ENCODE measurements around the gene CSK.

CSK gene

DNA sequence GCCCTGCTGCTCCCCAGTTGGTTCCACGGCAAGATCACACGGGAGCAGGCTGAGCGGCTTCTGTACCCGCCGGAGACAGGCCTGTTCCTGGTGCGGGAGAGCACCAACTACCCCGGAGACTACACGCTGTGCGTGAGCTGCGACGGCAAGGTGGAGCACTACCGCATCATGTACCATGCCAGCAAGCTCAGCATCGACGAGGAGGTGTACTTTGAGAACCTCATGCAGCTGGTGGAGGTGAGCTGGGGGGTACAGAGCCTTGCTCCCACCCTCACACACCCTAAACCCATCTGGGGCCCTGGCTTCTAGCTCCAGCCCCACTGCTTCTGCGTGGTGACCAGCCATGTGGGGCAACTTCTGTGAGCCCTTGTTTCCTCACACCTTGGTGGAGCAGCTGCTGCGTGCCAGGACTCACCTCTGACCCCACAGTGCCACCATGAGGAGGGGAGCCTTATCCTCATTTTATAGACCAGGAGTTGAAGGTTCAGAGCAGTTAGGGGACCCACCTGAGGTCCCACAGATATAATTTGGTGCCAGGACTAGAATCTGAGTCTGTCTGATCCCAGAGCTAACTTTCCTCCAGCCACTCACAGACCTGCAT is 17.5 kb downstream of the CSK start:
- Histone ChIP-seq H3K9me3 (replicated peaks; ENCODE audit: low read length) (no peaks in the 10 kb centered on the region), H3K4me2 (ENCODE audit: low read length) (no peak overlapping the region), H3K36me3 (ENCODE audit: insufficient read depth, low read length) (peaks cover 53% of the 10 kb centered on the region), H3K4me1 (ENCODE audit: control insufficient read depth, insufficient read depth, low read length) (no peaks in the 10 kb centered on the region), H3K4me3 (ENCODE audit: low read length) (no peak overlapping the region), H3K9ac (ENCODE audit: low read depth, low read length) (no peak overlapping the region), H3K27me3 (ENCODE audit: control insufficient read depth, insufficient read depth, low read length) (no peaks in the 10 kb centered on the region)

GRCh38 chr15:74799856-74800558 is 18.1 kb downstream of the CSK start:
- Histone ChIP-seq H3K27me3 (ENCODE audit: control insufficient read depth, insufficient read depth, low read length) (no peaks in the 10 kb centered on the region), H3K4me3 (ENCODE audit: low read length) (no peak overlapping the region), H3K36me3 (ENCODE audit: insufficient read depth, low read length) (peaks cover 57% of the 10 kb centered on the region), H3K4me1 (ENCODE audit: control insufficient read depth, insufficient read depth, low read length) (no peaks in the 10 kb centered on the region), H3K4me2 (ENCODE audit: low read length) (no peak overlapping the region), H3K9ac (ENCODE audit: low read depth, low read length) (no peak overlapping the region), H3K9me3 (replicated peaks; ENCODE audit: low read length) (no peaks in the 10 kb centered on the region)

GRCh38 chr15:74800559-74801094 is 18.7 kb downstream of the CSK start:
- Histone ChIP-seq H3K9ac (ENCODE audit: low read depth, low read length) (no peak overlapping the region), H3K9me3 (replicated peaks; ENCODE audit: low read length) (no peaks in the 10 kb centered on the region), H3K27me3 (ENCODE audit: control insufficient read depth, insufficient read depth, low read length) (no peaks in the 10 kb centered on the region), H3K36me3 (ENCODE audit: insufficient read depth, low read length) (peaks cover 57% of the 10 kb centered on the region), H3K4me1 (ENCODE audit: control insufficient read depth, insufficient read depth, low read length) (no peaks in the 10 kb centered on the region), H3K4me3 (ENCODE audit: low read length) (no peak overlapping the region), H3K4me2 (ENCODE audit: low read length) (no peak overlapping the region)

DNA sequence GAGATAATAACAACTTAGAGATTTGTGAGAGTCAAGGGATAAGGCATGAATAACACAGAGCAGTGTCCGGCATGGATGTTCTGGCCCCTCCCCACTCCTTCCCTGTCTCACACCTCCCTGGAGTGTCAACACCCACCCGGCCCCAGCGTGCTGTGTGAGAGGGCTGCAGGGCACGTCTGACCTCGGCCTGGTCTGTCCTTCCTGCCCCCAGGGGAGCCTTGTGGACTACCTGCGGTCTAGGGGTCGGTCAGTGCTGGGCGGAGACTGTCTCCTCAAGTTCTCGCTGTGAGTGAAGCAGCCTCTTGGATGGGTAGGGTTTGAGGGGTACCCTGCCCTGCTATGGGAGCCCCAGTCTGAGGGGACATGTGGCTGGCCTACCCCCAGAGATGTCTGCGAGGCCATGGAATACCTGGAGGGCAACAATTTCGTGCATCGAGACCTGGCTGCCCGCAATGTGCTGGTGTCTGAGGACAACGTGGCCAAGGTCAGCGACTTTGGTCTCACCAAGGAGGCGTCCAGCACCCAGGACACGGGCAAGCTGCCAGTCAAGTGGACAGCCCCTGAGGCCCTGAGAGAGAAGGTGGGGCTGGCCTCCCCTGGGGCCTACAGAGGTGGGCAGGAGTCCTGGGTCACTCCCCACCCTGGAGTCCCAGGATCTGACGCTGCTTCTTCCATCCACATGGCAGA is 19.6 kb downstream of the CSK start:
- H3K4me3 ChIP-seq (ENCODE audit: low read length) = no peak overlapping the region

GRCh38 chr15:74802290-74802689 is 20.4 kb downstream of the CSK start:
- H3K36me3 ChIP-seq (ENCODE audit: insufficient read depth, low read length) = peaks cover 57% of the 10 kb centered on the region
- no peaks in the 10 kb centered on the region for H3K27me3 ChIP-seq (ENCODE audit: control insufficient read depth, insufficient read depth, low read length)
- H3K4me3 ChIP-seq (ENCODE audit: low read length) = no peak overlapping the region
- no peak overlapping the region for H3K9ac ChIP-seq (ENCODE audit: low read depth, low read length)
- H3K4me1 ChIP-seq (ENCODE audit: control insufficient read depth, insufficient read depth, low read length) = no peaks in the 10 kb centered on the region
- H3K4me2 ChIP-seq (ENCODE audit: low read length) = no peak overlapping the region
- H3K9me3 ChIP-seq (replicated peaks; ENCODE audit: low read length) = no peaks in the 10 kb centered on the region

More for the DNA sequence above, 19.6 kb downstream of the CSK start:
- Histone ChIP-seq H3K4me2 (ENCODE audit: low read length) (no peak overlapping the region), H3K27me3 (ENCODE audit: control insufficient read depth, insufficient read depth, low read length) (no peaks in the 10 kb centered on the region), H3K9me3 (replicated peaks; ENCODE audit: low read length) (no peaks in the 10 kb centered on the region), H3K9ac (ENCODE audit: low read depth, low read length) (no peak overlapping the region), H3K4me1 (ENCODE audit: control insufficient read depth, insufficient read depth, low read length) (no peaks in the 10 kb centered on the region), H3K36me3 (ENCODE audit: insufficient read depth, low read length) (peaks cover 57% of the 10 kb centered on the region)

DNA sequence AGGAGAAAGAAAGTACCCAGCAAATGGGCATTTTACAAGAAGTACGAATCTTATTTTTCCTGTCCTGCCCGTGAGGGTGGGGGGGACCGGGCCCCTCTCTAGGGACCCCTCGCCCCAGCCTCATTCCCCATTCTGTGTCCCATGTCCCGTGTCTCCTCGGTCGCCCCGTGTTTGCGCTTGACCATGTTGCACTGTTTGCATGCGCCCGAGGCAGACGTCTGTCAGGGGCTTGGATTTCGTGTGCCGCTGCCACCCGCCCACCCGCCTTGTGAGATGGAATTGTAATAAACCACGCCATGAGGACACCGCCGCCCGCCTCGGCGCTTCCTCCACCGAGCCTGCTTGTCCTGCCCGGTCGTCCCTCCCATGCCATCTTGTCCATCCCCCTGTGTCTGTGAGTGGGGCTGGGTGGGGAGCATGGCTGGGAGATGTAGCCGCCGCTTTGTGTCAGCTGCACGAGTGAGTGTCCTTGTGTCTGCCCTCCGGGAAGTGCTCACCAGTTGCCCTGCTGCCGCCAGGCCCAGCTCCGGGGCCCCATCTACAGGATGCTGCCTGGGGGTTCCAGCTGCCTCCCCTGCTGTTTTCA is 21.1 kb downstream of the CSK start:
- H3K9ac ChIP-seq (ENCODE audit: low read depth, low read length) = no peak overlapping the region
- H3K27me3 ChIP-seq (ENCODE audit: control insufficient read depth, insufficient read depth, low read length) = no peaks in the 10 kb centered on the region
- H3K4me2 ChIP-seq (ENCODE audit: low read length) = no peak overlapping the region
- peaks cover 57% of the 10 kb centered on the region for H3K36me3 ChIP-seq (ENCODE audit: insufficient read depth, low read length)
- no peaks in the 10 kb centered on the region for H3K4me1 ChIP-seq (ENCODE audit: control insufficient read depth, insufficient read depth, low read length)
- no peak overlapping the region for H3K4me3 ChIP-seq (ENCODE audit: low read length)
- no peaks in the 10 kb centered on the region for H3K9me3 ChIP-seq (replicated peaks; ENCODE audit: low read length)

- H3K4me1 ChIP-seq (ENCODE audit: control insufficient read depth, insufficient read depth, low read length) = peaks cover 3% of the 10 kb centered on the region
These were observed 23.1 kb downstream of the CSK start for GRCh38 chr15:74804935-74805334.

DNA sequence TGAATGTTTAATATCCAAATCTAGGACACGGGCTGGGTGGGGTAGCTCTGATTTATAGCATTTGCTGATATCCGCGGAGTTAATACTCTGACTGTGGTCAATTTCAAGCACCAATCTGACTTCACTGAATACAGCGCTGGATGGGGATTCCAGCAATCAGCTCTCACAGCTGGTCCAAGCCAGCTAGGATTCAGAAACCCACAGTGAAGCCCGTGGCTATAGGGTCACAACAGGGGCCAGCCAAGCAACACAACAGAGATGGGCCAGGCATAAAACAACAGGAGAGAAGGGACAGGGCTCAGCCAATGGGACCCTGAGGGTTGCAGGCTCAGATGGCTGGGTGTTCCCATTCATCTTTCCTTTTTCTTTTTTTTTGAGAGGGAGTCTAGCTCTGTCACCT is 25.4 kb downstream of the CSK start:
- Histone ChIP-seq H3K4me1 (ENCODE audit: control insufficient read depth, insufficient read depth, low read length) (peaks cover 3% of the 10 kb centered on the region), H3K4me3 (ENCODE audit: low read length) (no peak overlapping the region), H3K9ac (ENCODE audit: low read depth, low read length) (no peak overlapping the region), H3K36me3 (ENCODE audit: insufficient read depth, low read length) (peaks cover 25% of the 10 kb centered on the region), H3K9me3 (replicated peaks; ENCODE audit: low read length) (no peaks in the 10 kb centered on the region), H3K27me3 (ENCODE audit: control insufficient read depth, insufficient read depth, low read length) (no peaks in the 10 kb centered on the region), H3K4me2 (ENCODE audit: low read length) (no peak overlapping the region)

More at GRCh38 chr15:74804935-74805334, 23.1 kb downstream of the CSK start:
- Histone ChIP-seq H3K27me3 (ENCODE audit: control insufficient read depth, insufficient read depth, low read length) (no peaks in the 10 kb centered on the region), H3K9ac (ENCODE audit: low read depth, low read length) (no peak overlapping the region), H3K9me3 (replicated peaks; ENCODE audit: low read length) (no peaks in the 10 kb centered on the region), H3K36me3 (ENCODE audit: insufficient read depth, low read length) (peaks cover 38% of the 10 kb centered on the region), H3K4me3 (ENCODE audit: low read length) (no peak overlapping the region), H3K4me2 (ENCODE audit: low read length) (no peak overlapping the region)

DNA sequence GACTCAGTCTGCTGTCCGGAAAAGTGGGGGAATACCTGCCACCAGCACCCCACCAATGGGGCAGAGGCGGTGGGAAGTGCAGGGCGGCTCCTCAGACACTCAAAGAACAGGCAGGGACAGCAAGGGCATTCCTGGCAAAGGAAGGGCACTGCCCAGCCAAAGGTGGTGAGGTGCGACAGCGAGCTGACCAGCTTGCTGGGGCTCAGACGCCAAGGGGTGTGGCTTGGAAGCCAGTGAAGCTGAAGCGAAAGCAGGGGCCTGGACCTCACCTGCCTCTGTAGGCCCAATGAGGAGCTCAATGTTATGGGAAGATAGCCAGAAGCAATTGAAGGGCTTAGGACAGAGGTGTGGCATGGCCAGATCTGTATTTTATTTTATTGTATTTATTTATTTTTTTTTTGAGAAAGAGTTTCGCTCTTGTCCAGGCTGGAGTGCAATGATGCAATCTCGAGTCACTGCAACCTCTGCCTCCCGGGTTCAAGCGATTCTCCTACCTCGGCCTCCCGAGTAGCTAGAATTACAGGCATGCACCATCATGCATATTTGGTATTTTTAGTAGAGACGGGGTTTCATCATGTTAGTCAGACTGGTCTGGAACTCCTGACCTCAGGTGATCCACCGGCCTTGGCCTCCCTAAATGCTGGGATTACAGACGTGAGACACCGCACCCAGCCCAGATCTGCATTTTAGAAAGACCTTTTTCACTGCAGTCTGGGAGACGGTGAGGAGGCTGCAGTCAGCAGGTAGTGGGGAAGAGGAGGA is 26.4 kb downstream of the CSK start:
- H3K4me2 ChIP-seq (ENCODE audit: low read length) = no peak overlapping the region
- no peaks in the 10 kb centered on the region for H3K9me3 ChIP-seq (replicated peaks; ENCODE audit: low read length)
- no peaks in the 10 kb centered on the region for H3K27me3 ChIP-seq (ENCODE audit: control insufficient read depth, insufficient read depth, low read length)
- H3K4me1 ChIP-seq (ENCODE audit: control insufficient read depth, insufficient read depth, low read length) = peaks cover 3% of the 10 kb centered on the region
- no peak overlapping the region for H3K9ac ChIP-seq (ENCODE audit: low read depth, low read length)
- H3K4me3 ChIP-seq (ENCODE audit: low read length) = no peak overlapping the region
- peaks cover 15% of the 10 kb centered on the region for H3K36me3 ChIP-seq (ENCODE audit: insufficient read depth, low read length)

DNA sequence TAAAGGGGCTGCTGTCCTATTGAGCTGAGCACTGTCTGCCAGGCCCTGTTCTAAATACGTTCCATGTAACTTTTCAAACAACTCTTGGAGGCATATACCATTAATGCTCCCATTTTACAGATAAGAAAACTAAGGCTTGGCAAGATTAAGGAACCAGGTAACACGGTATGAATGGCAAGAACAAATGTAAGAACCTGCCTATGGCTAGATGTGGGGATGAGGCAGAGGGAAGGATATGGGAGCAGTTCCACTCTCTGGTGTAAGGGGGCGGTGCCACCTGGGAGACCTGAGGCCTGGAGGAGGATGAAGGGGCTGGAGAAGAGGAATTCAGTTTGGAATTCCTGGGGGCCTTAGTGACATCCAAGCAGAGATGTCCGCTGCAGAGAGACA is 27.0 kb downstream of the CSK start:
- Histone ChIP-seq H3K4me1 (ENCODE audit: control insufficient read depth, insufficient read depth, low read length) (peaks cover 3% of the 10 kb centered on the region), H3K9me3 (replicated peaks; ENCODE audit: low read length) (no peaks in the 10 kb centered on the region), H3K4me3 (ENCODE audit: low read length) (no peak overlapping the region), H3K9ac (ENCODE audit: low read depth, low read length) (no peak overlapping the region), H3K36me3 (ENCODE audit: insufficient read depth, low read length) (peaks cover 10% of the 10 kb centered on the region), H3K27me3 (ENCODE audit: control insufficient read depth, insufficient read depth, low read length) (no peaks in the 10 kb centered on the region), H3K4me2 (ENCODE audit: low read length) (no peak overlapping the region)

GRCh38 chr15:74809242-74809641 is 27.4 kb downstream of the CSK start:
- Histone ChIP-seq H3K9me3 (replicated peaks; ENCODE audit: low read length) (no peaks in the 10 kb centered on the region), H3K9ac (ENCODE audit: low read depth, low read length) (no peak overlapping the region), H3K4me2 (ENCODE audit: low read length) (no peak overlapping the region), H3K4me1 (ENCODE audit: control insufficient read depth, insufficient read depth, low read length) (peaks cover 3% of the 10 kb centered on the region), H3K27me3 (ENCODE audit: control insufficient read depth, insufficient read depth, low read length) (no peaks in the 10 kb centered on the region), H3K4me3 (ENCODE audit: low read length) (no peak overlapping the region), H3K36me3 (ENCODE audit: insufficient read depth, low read length) (peaks cover 6% of the 10 kb centered on the region)

All from skeletal muscle satellite cell (primary cell).